Measurements from ENCODE around the gene IER5.
"Not testable (repeated sequence)": the region's sequence is repeated elsewhere in the genome, so short reads cannot be mapped to it uniquely, and the experiment has no call there.

Gene IER5

DNA sequence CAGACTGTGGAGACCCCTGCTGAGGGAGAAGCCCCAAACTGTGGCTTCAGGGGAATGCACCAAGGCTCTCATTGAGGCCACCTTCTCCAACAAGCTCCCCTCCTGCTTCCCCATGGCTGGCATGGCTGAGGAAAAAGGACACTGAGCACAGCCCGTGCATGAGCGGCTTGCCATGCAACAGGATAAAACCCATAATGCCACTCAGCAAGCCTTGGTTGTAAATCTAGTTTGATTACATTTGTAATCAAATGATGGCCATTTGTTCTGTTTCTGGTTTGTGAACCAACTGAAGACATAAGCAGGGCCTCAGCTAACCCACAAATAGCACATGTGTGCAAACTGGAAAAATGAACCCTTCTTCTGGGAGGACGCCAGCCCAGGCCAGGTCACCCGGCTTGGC is 27.6 kb upstream of the IER5 start:
- not testable (repeated sequence) for H3K9me3 ChIP-seq (ENCODE audit: control insufficient read depth, insufficient read depth, low read length); H3K4me3 ChIP-seq (ENCODE audit: low read depth, low read length); H3K4me1 ChIP-seq (ENCODE audit: control insufficient read depth, insufficient read depth, low read length); H3K27me3 ChIP-seq (ENCODE audit: control insufficient read depth, insufficient read depth, low read length); H3K36me3 ChIP-seq (ENCODE audit: control insufficient read depth, insufficient read depth, low read length); H3K9ac ChIP-seq (ENCODE audit: low read depth, low read length)

- no peak overlapping the region for H3K4me3 ChIP-seq (ENCODE audit: low read depth, low read length)
Measured at GRCh38 chr1:181061487-181061886, 27.0 kb upstream of the IER5 start.

GRCh38 chr1:181061891-181062835 is 26.3 kb upstream of the IER5 start:
- Histone ChIP-seq H3K27me3 (ENCODE audit: control insufficient read depth, insufficient read depth, low read length) (no peaks in the 10 kb centered on the region), H3K4me3 (ENCODE audit: low read depth, low read length) (no peak overlapping the region), H3K36me3 (ENCODE audit: control insufficient read depth, insufficient read depth, low read length) (no peaks in the 10 kb centered on the region), H3K9ac (ENCODE audit: low read depth, low read length) (no peak overlapping the region), H3K9me3 (ENCODE audit: control insufficient read depth, insufficient read depth, low read length) (no peaks in the 10 kb centered on the region), H3K4me1 (ENCODE audit: control insufficient read depth, insufficient read depth, low read length) (peaks cover 7% of the 10 kb centered on the region)

More at GRCh38 chr1:181061487-181061886, 27.0 kb upstream of the IER5 start:
- Histone ChIP-seq H3K36me3 (ENCODE audit: control insufficient read depth, insufficient read depth, low read length) (no peaks in the 10 kb centered on the region), H3K27me3 (ENCODE audit: control insufficient read depth, insufficient read depth, low read length) (no peaks in the 10 kb centered on the region), H3K4me1 (ENCODE audit: control insufficient read depth, insufficient read depth, low read length) (peaks cover 7% of the 10 kb centered on the region), H3K9me3 (ENCODE audit: control insufficient read depth, insufficient read depth, low read length) (no peaks in the 10 kb centered on the region), H3K9ac (ENCODE audit: low read depth, low read length) (no peak overlapping the region)

DNA sequence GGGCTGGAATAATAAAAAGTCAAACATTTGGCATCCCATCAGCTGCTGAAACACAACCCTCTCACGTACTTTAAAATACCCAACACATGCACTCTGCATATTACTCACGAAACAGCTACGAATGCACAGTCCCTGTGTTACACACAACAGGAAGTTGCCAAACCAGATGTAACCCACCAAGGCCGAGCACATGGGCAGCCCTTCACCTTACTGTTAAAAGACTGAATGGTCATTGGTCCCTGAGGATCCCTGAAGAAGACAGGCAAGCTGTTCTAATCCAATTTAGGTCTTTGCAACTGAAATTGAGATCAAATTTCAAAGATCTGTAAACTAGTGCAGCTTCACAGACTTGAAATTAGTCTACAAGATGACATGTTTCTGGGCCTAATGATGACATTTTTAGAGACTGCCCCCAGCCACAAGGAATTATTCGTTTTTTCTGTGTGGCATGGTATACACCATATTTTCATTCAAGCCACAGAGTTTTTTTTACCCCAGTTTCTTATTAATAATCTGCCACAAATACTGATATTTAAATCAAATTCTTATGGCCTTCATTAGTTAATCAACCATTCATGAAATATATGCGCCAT is 25.6 kb upstream of the IER5 start:
- Histone ChIP-seq H3K9ac (ENCODE audit: low read depth, low read length) (no peak overlapping the region), H3K4me1 (ENCODE audit: control insufficient read depth, insufficient read depth, low read length) (peaks cover 7% of the 10 kb centered on the region), H3K4me3 (ENCODE audit: low read depth, low read length) (no peak overlapping the region), H3K27me3 (ENCODE audit: control insufficient read depth, insufficient read depth, low read length) (no peaks in the 10 kb centered on the region), H3K9me3 (ENCODE audit: control insufficient read depth, insufficient read depth, low read length) (no peaks in the 10 kb centered on the region), H3K36me3 (ENCODE audit: control insufficient read depth, insufficient read depth, low read length) (no peaks in the 10 kb centered on the region)

- H3K4me1 ChIP-seq (ENCODE audit: control insufficient read depth, insufficient read depth, low read length): peaks cover 7% of the 10 kb centered on the region
Measured at GRCh38 chr1:181064011-181064623, 24.4 kb upstream of the IER5 start.

GRCh38 chr1:181064702-181065101 is 23.8 kb upstream of the IER5 start:
- no peaks in the 10 kb centered on the region for H3K9me3 ChIP-seq (ENCODE audit: control insufficient read depth, insufficient read depth, low read length)
- H3K4me3 ChIP-seq (ENCODE audit: low read depth, low read length): no peak overlapping the region
- H3K36me3 ChIP-seq (ENCODE audit: control insufficient read depth, insufficient read depth, low read length): no peaks in the 10 kb centered on the region
- peaks cover 7% of the 10 kb centered on the region for H3K4me1 ChIP-seq (ENCODE audit: control insufficient read depth, insufficient read depth, low read length)
- no peaks in the 10 kb centered on the region for H3K27me3 ChIP-seq (ENCODE audit: control insufficient read depth, insufficient read depth, low read length)
- H3K9ac ChIP-seq (ENCODE audit: low read depth, low read length): no peak overlapping the region

More at GRCh38 chr1:181064011-181064623, 24.4 kb upstream of the IER5 start:
- H3K9ac ChIP-seq (ENCODE audit: low read depth, low read length): no peak overlapping the region
- H3K9me3 ChIP-seq (ENCODE audit: control insufficient read depth, insufficient read depth, low read length): no peaks in the 10 kb centered on the region
- H3K4me3 ChIP-seq (ENCODE audit: low read depth, low read length): no peak overlapping the region
- H3K36me3 ChIP-seq (ENCODE audit: control insufficient read depth, insufficient read depth, low read length): no peaks in the 10 kb centered on the region
- no peaks in the 10 kb centered on the region for H3K27me3 ChIP-seq (ENCODE audit: control insufficient read depth, insufficient read depth, low read length)

DNA sequence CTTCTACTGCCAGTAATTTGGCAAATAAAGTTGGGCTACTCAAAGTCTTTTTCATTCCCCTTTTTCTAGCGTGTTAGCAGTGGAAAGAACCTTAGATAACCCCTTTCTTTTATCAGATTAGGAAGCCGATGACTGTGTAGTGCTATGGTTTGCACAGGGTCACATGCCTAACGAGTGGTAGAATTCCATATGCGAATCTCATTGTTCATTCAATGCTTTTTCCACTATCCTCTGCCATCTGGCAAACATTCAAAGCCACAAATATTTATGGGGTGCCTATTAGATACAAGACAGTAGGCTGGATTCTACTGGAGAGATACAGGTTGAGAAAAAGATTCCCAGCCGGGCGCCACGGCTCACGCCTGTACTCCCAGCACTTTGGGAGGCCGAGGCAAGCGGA is 14.9 kb upstream of the IER5 start:
- H3K4me3 ChIP-seq (ENCODE audit: low read depth, low read length): no peak overlapping the region
- H3K27me3 ChIP-seq (ENCODE audit: control insufficient read depth, insufficient read depth, low read length): peaks cover 2% of the 10 kb centered on the region
- H3K4me1 ChIP-seq (ENCODE audit: control insufficient read depth, insufficient read depth, low read length): peaks cover 8% of the 10 kb centered on the region
- H3K9ac ChIP-seq (ENCODE audit: low read depth, low read length): no peak overlapping the region
- H3K36me3 ChIP-seq (ENCODE audit: control insufficient read depth, insufficient read depth, low read length): no peaks in the 10 kb centered on the region
- H3K9me3 ChIP-seq (ENCODE audit: control insufficient read depth, insufficient read depth, low read length): no peaks in the 10 kb centered on the region

DNA sequence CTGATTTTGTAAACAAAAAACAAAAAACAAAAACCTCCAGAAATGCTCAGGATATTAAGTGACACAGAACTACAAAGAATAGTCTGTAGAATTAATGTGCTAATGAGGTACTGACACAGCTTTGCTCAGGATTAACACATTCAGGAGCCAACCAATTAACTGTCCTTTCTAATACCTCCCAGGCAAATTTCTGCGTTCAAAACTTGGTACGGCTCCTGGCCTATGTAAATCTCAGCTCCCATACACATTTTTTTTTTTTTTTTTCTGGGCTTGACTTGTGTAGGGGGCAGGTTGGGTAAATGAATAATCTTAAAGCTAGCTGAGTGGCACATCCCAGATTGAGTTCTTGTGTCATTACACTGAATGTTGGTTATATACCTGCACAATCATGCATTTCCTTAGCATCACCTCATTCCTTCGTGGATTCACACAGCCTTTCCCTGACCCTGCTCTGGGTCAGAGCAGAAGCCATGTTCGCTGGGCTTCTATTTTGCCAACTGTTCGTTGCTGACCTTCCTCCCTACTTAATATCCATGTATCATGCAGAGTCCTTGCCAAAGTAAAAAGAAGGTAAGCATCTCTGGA is 12.6 kb upstream of the IER5 start:
- H3K36me3 ChIP-seq (ENCODE audit: control insufficient read depth, insufficient read depth, low read length): no peaks in the 10 kb centered on the region
- H3K9me3 ChIP-seq (ENCODE audit: control insufficient read depth, insufficient read depth, low read length): no peaks in the 10 kb centered on the region
- H3K4me3 ChIP-seq (ENCODE audit: low read depth, low read length): no peak overlapping the region
- peaks cover 8% of the 10 kb centered on the region for H3K4me1 ChIP-seq (ENCODE audit: control insufficient read depth, insufficient read depth, low read length)
- H3K9ac ChIP-seq (ENCODE audit: low read depth, low read length): no peak overlapping the region
- H3K27me3 ChIP-seq (ENCODE audit: control insufficient read depth, insufficient read depth, low read length): peaks cover 2% of the 10 kb centered on the region

GRCh38 chr1:181076852-181077251 is 11.6 kb upstream of the IER5 start:
- H3K9ac ChIP-seq (ENCODE audit: low read depth, low read length): no peak overlapping the region
- no peaks in the 10 kb centered on the region for H3K9me3 ChIP-seq (ENCODE audit: control insufficient read depth, insufficient read depth, low read length)
- H3K4me3 ChIP-seq (ENCODE audit: low read depth, low read length): no peak overlapping the region
- H3K36me3 ChIP-seq (ENCODE audit: control insufficient read depth, insufficient read depth, low read length): no peaks in the 10 kb centered on the region
- peaks cover 2% of the 10 kb centered on the region for H3K27me3 ChIP-seq (ENCODE audit: control insufficient read depth, insufficient read depth, low read length)
- H3K4me1 ChIP-seq (ENCODE audit: control insufficient read depth, insufficient read depth, low read length): peaks cover 8% of the 10 kb centered on the region

DNA sequence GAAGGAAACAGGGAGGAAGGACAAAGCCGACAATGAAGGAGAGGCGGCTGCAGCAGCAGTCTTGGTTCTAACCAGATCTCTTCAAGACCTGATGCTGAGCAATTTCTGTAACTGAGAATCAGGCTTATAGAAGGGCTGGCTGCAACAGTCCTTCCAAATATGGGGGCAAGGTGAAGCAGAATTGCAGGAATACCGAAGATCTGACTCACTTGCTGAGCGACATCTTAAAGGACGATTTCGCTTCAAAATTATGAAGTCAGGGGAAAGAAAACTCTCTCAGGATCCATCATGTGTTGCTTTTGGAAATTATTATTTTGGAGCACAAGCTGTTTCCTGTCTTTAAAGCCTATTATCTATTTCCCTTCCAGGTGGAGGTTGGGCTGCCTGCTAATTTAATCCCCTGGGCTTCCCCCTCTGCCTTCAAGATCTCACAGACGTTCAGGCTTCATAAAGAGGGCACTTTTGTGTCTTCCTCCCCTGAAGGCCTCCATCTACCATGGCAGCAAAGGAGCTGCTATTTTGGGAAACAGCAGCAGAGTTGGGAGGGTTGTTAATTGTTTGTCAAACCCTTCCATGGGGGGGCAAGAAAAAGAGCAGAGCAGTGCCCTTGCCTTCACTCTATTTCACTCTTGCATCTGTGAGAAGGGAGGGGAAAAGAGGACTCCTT is 10.8 kb upstream of the IER5 start:
- peaks cover 8% of the 10 kb centered on the region for H3K4me1 ChIP-seq (ENCODE audit: control insufficient read depth, insufficient read depth, low read length)
- no peak overlapping the region for H3K9ac ChIP-seq (ENCODE audit: low read depth, low read length)
- H3K4me3 ChIP-seq (ENCODE audit: low read depth, low read length): no peak overlapping the region
- H3K9me3 ChIP-seq (ENCODE audit: control insufficient read depth, insufficient read depth, low read length): no peaks in the 10 kb centered on the region
- peaks cover 2% of the 10 kb centered on the region for H3K27me3 ChIP-seq (ENCODE audit: control insufficient read depth, insufficient read depth, low read length)
- no peaks in the 10 kb centered on the region for H3K36me3 ChIP-seq (ENCODE audit: control insufficient read depth, insufficient read depth, low read length)

DNA sequence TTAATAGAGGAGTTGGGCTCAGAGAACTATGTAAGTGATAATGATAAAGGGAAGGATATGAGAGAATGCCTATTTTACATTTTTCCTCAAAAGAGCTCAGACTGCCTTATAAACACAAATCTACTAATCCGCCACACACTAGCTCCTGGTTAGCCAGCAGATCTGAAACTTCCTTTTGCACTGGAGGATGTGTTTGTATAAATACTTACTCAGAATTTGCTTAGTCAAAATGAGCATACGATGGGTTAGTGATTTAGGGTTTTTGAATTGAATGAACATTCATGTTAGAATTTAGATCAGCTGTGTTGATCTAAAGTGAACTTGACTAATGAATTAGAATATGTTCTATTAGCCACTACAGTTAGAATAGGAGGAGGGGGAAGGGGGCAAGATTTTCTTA is 9.1 kb upstream of the IER5 start:
- H3K4me1 ChIP-seq (ENCODE audit: control insufficient read depth, insufficient read depth, low read length): peaks cover 8% of the 10 kb centered on the region
- H3K36me3 ChIP-seq (ENCODE audit: control insufficient read depth, insufficient read depth, low read length): no peaks in the 10 kb centered on the region
- H3K27me3 ChIP-seq (ENCODE audit: control insufficient read depth, insufficient read depth, low read length): peaks cover 2% of the 10 kb centered on the region
- no peak overlapping the region for H3K4me3 ChIP-seq (ENCODE audit: low read depth, low read length)
- H3K9me3 ChIP-seq (ENCODE audit: control insufficient read depth, insufficient read depth, low read length): no peaks in the 10 kb centered on the region
- no peak overlapping the region for H3K9ac ChIP-seq (ENCODE audit: low read depth, low read length)
